GM23248 (cell line): ENCODE data around the gene WEE1. TPM values are rescaled to one million over a fixed set of nuclear protein-coding genes. Genes with fewer than 3 reads are reported as not detected.

Source experiments
- DNase-seq: peaks from one replicate; pipeline ENCODE4 v3.0.0-alpha.2; 2015
- H2AFZ ChIP-seq: fragments of 200-600 bp; sonication (generic); 2 replicates; pipeline ENCODE4 v1.6.1; 2016; ENCODE audit warnings: antibody characterized with exemption
- H3F3A ChIP-seq: fragments of 200-600 bp; sonication (generic); 2 replicates; pipeline ENCODE4 v1.6.1; 2016; ENCODE audit warnings: mild to moderate bottlenecking, antibody characterized with exemption, mixed run types; ENCODE audit not compliant: insufficient read depth
- H3K27ac ChIP-seq: fragments of 200-600 bp; sonication (generic); 2 replicates; pipeline ENCODE4 v1.5.1; 2016; ENCODE audit warnings: mild to moderate bottlenecking
- H3K27me3 ChIP-seq: fragments of 200-600 bp; sonication (generic); replicated peaks from 2 replicates; pipeline ENCODE4 v1.6.1; 2016; ENCODE audit warnings: mild to moderate bottlenecking; ENCODE audit not compliant: insufficient read depth
- H3K36me3 ChIP-seq: fragments of 200-600 bp; sonication (generic); 2 replicates; pipeline ENCODE4 v1.6.1; 2016; ENCODE audit warnings: low read depth, mild to moderate bottlenecking
- H3K4me1 ChIP-seq: fragments of 200-600 bp; sonication (generic); 2 replicates; pipeline ENCODE4 v1.6.1; 2016; ENCODE audit warnings: mild to moderate bottlenecking; ENCODE audit not compliant: insufficient read depth
- H3K4me2 ChIP-seq: fragments of 200-600 bp; sonication (generic); one replicate; pipeline ENCODE4 v1.6.1; 2016; ENCODE audit warnings: mild to moderate bottlenecking; ENCODE audit not compliant: unreplicated experiment
- H3K4me3 ChIP-seq: fragments of 200-600 bp; sonication (generic); 2 replicates; pipeline ENCODE4 v1.5.1; 2016; ENCODE audit warnings: mild to moderate bottlenecking
- H3K79me2 ChIP-seq: fragments of 200-600 bp; sonication (generic); 2 replicates; pipeline ENCODE4 v1.6.1; 2016; ENCODE audit warnings: mild to moderate bottlenecking; ENCODE audit not compliant: insufficient read depth
- H3K9ac ChIP-seq: fragments of 200-600 bp; sonication (generic); 2 replicates; pipeline ENCODE4 v1.6.1; 2016; ENCODE audit warnings: mild to moderate bottlenecking
- H3K9me2 ChIP-seq: fragments of 200-600 bp; sonication (generic); 2 replicates; pipeline ENCODE4 v1.6.1; 2016; ENCODE audit warnings: mixed run types, mild to moderate bottlenecking, moderate library complexity; ENCODE audit not compliant: insufficient read depth
- H3K9me3 ChIP-seq: fragments of 200-600 bp; sonication (generic); one replicate; pipeline ENCODE4 v1.6.1; 2017; ENCODE audit warnings: low read depth
- H4K20me1 ChIP-seq: fragments of 200-600 bp; sonication (generic); 2 replicates; pipeline ENCODE4 v1.6.0; 2016; ENCODE audit not compliant: insufficient read depth
- EZH2 ChIP-seq: fragments of 200-600 bp; sonication (generic); IDR thresholded peaks from 2 replicates; pipeline ENCODE4 v1.6.1; 2018; ENCODE audit warnings: antibody characterized with exemption, mild to moderate bottlenecking; ENCODE audit not compliant: insufficient read depth, poor library complexity, severe bottlenecking
- EZH2phosphoT487 ChIP-seq: fragments of 200-600 bp; sonication (generic); IDR thresholded peaks from 2 replicates; pipeline ENCODE4 v1.6.1; 2018; ENCODE audit warnings: antibody characterized with exemption, moderate library complexity, mild to moderate bottlenecking, low read depth; ENCODE audit not compliant: insufficient read depth
- WGBS, 2 experiments: methylation state at CpG; one replicate each; pipeline ENCODE4 v1.1.6; 2015 to 2017; ENCODE audit warnings: low lambda C conversion rate in 2 of 2, low coverage in 1 of 2; ENCODE audit errors: missing lambda C conversion rate in 2 of 2; 5-methylcytosine and 5-hydroxymethylcytosine counted together
- in situ Hi-C: fragments of 300-500 bp; cut with MboI; formaldehyde crosslinking; loops from 2 replicates; pipeline ENCODE4 v1.15.0; 2020
- polyA plus RNA-seq: library from polyadenylated mRNA; unstranded; fragments of >200 nt; fragmentation: Nextera tagmentation; extraction: Ambion mirVana; gene quantifications from 2 replicates; pipeline ENCODE4 v1.2.1, GENCODE V29; 2016
- total RNA-seq: library from RNA; depleted of rRNA; stranded (reverse); fragments of >200 nt; shearing (Covaris generic); gene quantifications from 2 replicates; pipeline ENCODE4 v1.2.3, GENCODE V29; 2014; rRNA removed

The WEE1 gene
- total RNA-seq (28.1 and 35.2 TPM in 2 replicates), polyA plus RNA-seq (11.8 and 13.1 TPM in 2 replicates)

GRCh38 chr11:9573052-9573774 lies at the start of gene WEE1:
WEE1 (plus strand) TSS chr11:9573670; CDS start chr11:9573934, 264 bp downstream.
- DNase-seq = peak; percentile 99
- in situ Hi-C loops = no loop called here
- Histone ChIP-seq H3F3A (peaks cover 42% of the 10 kb centered on the region), H3K9ac (peak within 1 kb of the TSS; percentile 93), H3K4me1 (peaks cover 43% of the 10 kb centered on the region), H2AFZ (peak within 1 kb of the TSS; percentile 75), H3K9me2 (no peaks in the 10 kb centered on the region), H3K27ac (peak within 1 kb of the TSS; percentile 93), H3K79me2 (peaks cover 41% of the 10 kb centered on the region), H3K9me3 (no peaks in the 10 kb centered on the region), H3K4me2 (peak within 1 kb of the TSS; percentile 95), H3K4me3 (peak within 1 kb of the TSS; percentile 86), H4K20me1 (no peaks in the 10 kb centered on the region), H3K36me3 (peaks cover 23% of the 10 kb centered on the region), H3K27me3 (no peaks in the 10 kb centered on the region)
- WGBS, 2 experiments = 1 to 2% methylated on average over 58 to 70 of the region's 73 CpGs
- no peak for TF ChIP-seq EZH2phosphoT487
- TF ChIP-seq EZH2 = no peak

GRCh38 chr11:9524001-9524400 lies 49.5 kb upstream of the WEE1 start:
- Histone ChIP-seq H3K27me3 (no peaks in the 10 kb centered on the region), H3K4me3 (no peak overlapping the region), H2AFZ (no peak overlapping the region), H3K36me3 (no peaks in the 10 kb centered on the region), H3F3A (peaks cover 36% of the 10 kb centered on the region), H3K4me2 (no peak overlapping the region), H3K9me2 (no peaks in the 10 kb centered on the region), H3K27ac (no peak overlapping the region), H3K4me1 (peaks cover 25% of the 10 kb centered on the region), H3K79me2 (no peaks in the 10 kb centered on the region), H4K20me1 (no peaks in the 10 kb centered on the region), H3K9me3 (no peaks in the 10 kb centered on the region), H3K9ac (no peak overlapping the region)
- WGBS, 2 experiments = 100% methylated on average over 2 of the region's 2 CpGs
- in situ Hi-C loops = no loop called here
- no peak for DNase-seq
- TF ChIP-seq EZH2phosphoT487 = no peak
- TF ChIP-seq EZH2 = no peak

GRCh38 chr11:9525116-9525515 lies 48.4 kb upstream of the WEE1 start:
- Histone ChIP-seq H4K20me1 (no peaks in the 10 kb centered on the region), H3K4me2 (no peak overlapping the region), H3K4me3 (no peak overlapping the region), H3K27me3 (no peaks in the 10 kb centered on the region), H3F3A (peaks cover 36% of the 10 kb centered on the region), H3K9me3 (no peaks in the 10 kb centered on the region), H3K9me2 (no peaks in the 10 kb centered on the region), H2AFZ (no peak overlapping the region), H3K79me2 (no peaks in the 10 kb centered on the region), H3K36me3 (no peaks in the 10 kb centered on the region), H3K4me1 (peaks cover 32% of the 10 kb centered on the region), H3K9ac (no peak overlapping the region), H3K27ac (no peak overlapping the region)
- in situ Hi-C loops = no loop called here
- no peak for TF ChIP-seq EZH2phosphoT487
- TF ChIP-seq EZH2 = no peak
- 94 to 99% methylated on average over 3 of the region's 3 CpGs for WGBS, 2 experiments
- DNase-seq = no peak

- Histone ChIP-seq H3K79me2 (no peaks in the 10 kb centered on the region), H4K20me1 (no peaks in the 10 kb centered on the region), H3K4me3 (peak overlapping the region; percentile 37), H3K27ac (peak overlapping the region; percentile 68), H3K4me1 (peaks cover 32% of the 10 kb centered on the region), H3K9me2 (no peaks in the 10 kb centered on the region), H3K36me3 (no peaks in the 10 kb centered on the region), H3K27me3 (no peaks in the 10 kb centered on the region), H3F3A (peaks cover 36% of the 10 kb centered on the region), H2AFZ (peak overlapping the region; percentile 22), H3K4me2 (peak overlapping the region; percentile 42), H3K9me3 (no peaks in the 10 kb centered on the region), H3K9ac (peak overlapping the region; percentile 40)
- TF ChIP-seq EZH2 (no peak), EZH2phosphoT487 (no peak)
- 7 to 8% methylated on average over 8 of the region's 8 CpGs for WGBS, 2 experiments
- peak; percentile 91 for DNase-seq
- in situ Hi-C loops = no loop called here
Measured at GRCh38 chr11:9527481-9528135, 45.9 kb upstream of the WEE1 start.
